Osteocyte (in vitro differentiated cells): ENCODE results near the gene RELL1. TPM values are rescaled to one million over a fixed set of nuclear protein-coding genes. Genes with fewer than 3 reads are reported as not detected.

ENCODE experiments used
- DNase-seq: peaks from one replicate; pipeline ENCODE4 v3.0.0; 2021; ENCODE audit warnings: mixed read lengths; ENCODE audit not compliant: unreplicated experiment; ENCODE audit errors: extremely low spot score
- H3K27ac Mint-ChIP-seq: one replicate; pipeline ENCODE4 v1.8.0; 2021; ENCODE audit warnings: mild to moderate bottlenecking, mixed read lengths; ENCODE audit not compliant: unreplicated experiment
- H3K27me3 Mint-ChIP-seq: one replicate; pipeline ENCODE4 v1.8.0; 2021; ENCODE audit warnings: mixed read lengths; ENCODE audit not compliant: unreplicated experiment
- H3K36me3 Mint-ChIP-seq: one replicate; pipeline ENCODE4 v1.8.0; 2021; ENCODE audit warnings: mixed read lengths; ENCODE audit not compliant: unreplicated experiment
- H3K4me1 Mint-ChIP-seq: one replicate; pipeline ENCODE4 v1.8.0; 2021; ENCODE audit warnings: mixed read lengths; ENCODE audit not compliant: unreplicated experiment
- H3K4me3 Mint-ChIP-seq: one replicate; pipeline ENCODE4 v1.8.0; 2021; ENCODE audit warnings: mild to moderate bottlenecking, moderate library complexity, mixed read lengths; ENCODE audit not compliant: unreplicated experiment
- H3K9me3 Mint-ChIP-seq: one replicate; pipeline ENCODE4 v1.8.0; 2021; ENCODE audit warnings: mixed read lengths; ENCODE audit not compliant: unreplicated experiment
- CTCF ChIP-seq: fragments of 200-600 bp; sonication (generic); IDR thresholded peaks from 2 replicates; pipeline ENCODE4 v1.5.0; 2021; ENCODE audit warnings: antibody characterized with exemption, mild to moderate bottlenecking, moderate library complexity
- total RNA-seq: library from RNA; stranded (reverse); gene quantifications from 2 replicates; pipeline ENCODE4 v1.2.1, GENCODE V29; 2021

The RELL1 gene
- total RNA-seq, 1 donor from 2014 or later, result 15.6 TPM

- Mint-ChIP-seq H3K27ac (no peak overlapping the region), H3K9me3 (peaks cover 19% of the 10 kb centered on the region), H3K4me1 (peaks cover 6% of the 10 kb centered on the region), H3K27me3 (no peaks in the 10 kb centered on the region), H3K36me3 (peaks cover 4% of the 10 kb centered on the region), H3K4me3 (no peak overlapping the region)
- TF ChIP-seq CTCF, result no peak
- DNase-seq, result no peak
Measured at GRCh38 chr4:37656649-37657048, 29.5 kb downstream of the RELL1 start.

- no peak overlapping the region for H3K27ac Mint-ChIP-seq
- peaks cover under 1% of the 10 kb centered on the region for H3K4me1 Mint-ChIP-seq
- peaks cover 19% of the 10 kb centered on the region for H3K9me3 Mint-ChIP-seq
- no peak for TF ChIP-seq CTCF
- peaks cover 4% of the 10 kb centered on the region for H3K36me3 Mint-ChIP-seq
- no peak for DNase-seq
- H3K4me3 Mint-ChIP-seq, result no peak overlapping the region
- no peaks in the 10 kb centered on the region for H3K27me3 Mint-ChIP-seq
Measured at GRCh38 chr4:37653601-37654000, 32.6 kb downstream of the RELL1 start.

DNA sequence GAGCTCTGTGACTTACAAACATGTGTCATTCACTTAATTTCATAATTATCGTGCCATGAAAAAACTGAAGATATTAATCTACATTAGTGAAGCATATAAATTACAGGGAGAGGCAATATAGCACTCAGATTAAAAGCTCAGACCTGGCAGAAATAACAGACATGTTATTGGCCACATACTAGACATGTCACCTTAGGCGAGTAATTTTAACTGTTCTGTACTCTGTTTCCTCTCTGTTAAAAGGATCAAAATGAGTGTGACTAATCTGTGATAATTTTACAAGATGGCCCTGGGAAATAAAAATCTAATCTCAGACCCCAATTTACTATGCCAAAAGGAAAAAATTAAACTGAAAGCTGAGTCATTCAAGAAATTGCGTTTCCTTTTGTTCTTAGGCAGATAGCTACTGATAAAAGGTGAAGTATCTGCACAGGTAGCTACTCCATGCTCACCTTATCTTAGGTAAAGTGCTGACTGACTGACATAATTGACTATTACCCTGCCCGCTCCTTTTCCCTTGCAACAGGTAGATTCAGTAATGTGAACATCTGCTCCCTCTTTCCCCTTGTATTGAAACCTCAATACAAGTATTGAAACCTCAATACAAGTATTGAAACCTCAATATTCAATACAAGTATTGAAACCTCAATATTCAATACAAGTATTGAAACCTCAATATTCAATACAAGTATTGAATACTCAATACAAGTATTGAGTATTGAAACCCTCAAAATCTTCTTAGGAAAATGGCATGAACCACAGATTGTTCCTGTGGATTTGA lies 33.2 kb downstream of the RELL1 start:
- H3K27ac Mint-ChIP-seq, result no peak overlapping the region
- peaks cover 7% of the 10 kb centered on the region for H3K4me1 Mint-ChIP-seq
- no peak overlapping the region for H3K4me3 Mint-ChIP-seq
- no peaks in the 10 kb centered on the region for H3K27me3 Mint-ChIP-seq
- peaks cover 19% of the 10 kb centered on the region for H3K9me3 Mint-ChIP-seq
- no peak for DNase-seq
- no peak for TF ChIP-seq CTCF
- peaks cover 4% of the 10 kb centered on the region for H3K36me3 Mint-ChIP-seq

DNA sequence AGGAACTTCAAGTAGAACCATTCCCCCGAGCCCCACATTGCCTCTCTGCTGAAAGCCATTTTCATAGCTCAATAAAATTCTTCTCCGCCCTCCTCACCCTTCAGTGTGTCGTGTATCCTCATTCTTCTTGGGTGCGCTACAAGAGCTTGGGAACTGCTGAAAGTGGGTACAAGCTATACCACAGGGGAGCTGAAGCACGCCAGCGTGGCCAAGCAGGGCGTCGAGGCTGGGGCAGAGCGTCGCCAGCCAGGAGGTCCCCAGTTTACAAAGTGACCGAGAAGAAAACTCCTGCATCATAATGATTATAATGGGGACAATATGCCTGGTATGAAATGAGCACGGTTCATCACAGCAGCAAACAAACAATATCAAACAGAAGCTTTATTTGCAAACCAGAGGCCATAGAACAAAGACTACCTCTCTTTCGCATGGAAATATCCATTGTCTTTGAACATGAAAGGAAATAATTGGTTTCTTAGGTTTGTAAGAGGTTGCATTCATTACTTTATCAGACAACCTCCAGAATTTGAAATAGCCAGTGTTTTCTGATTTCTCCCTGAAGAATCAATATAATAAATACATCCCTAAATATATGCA lies 34.3 kb downstream of the RELL1 start:
- TF ChIP-seq CTCF, result no peak
- H3K27ac Mint-ChIP-seq, result no peak overlapping the region
- no peaks in the 10 kb centered on the region for H3K27me3 Mint-ChIP-seq

DNA sequence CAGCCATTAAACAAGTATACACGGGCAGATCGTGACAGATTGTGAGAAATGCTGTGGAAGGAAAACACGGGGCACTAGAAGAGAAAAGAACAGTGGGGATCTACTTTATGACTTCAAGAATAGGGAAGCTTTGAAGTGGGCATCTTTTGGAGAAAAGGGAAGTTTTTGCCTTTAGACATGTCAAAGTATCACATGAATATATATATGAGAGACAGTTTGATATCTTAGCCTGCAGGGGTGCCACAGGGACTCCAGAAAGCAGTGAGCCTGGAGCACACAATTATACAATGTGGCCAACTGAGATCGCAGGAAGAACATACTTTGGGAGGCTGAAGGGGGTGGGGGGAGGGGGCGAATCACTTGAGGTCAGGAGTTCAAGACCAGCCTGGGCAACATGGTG lies 35.7 kb downstream of the RELL1 start:
- peaks cover 10% of the 10 kb centered on the region for H3K4me1 Mint-ChIP-seq
- peaks cover 5% of the 10 kb centered on the region for H3K9me3 Mint-ChIP-seq
- no peak for TF ChIP-seq CTCF
- DNase-seq, result no peak
- H3K27me3 Mint-ChIP-seq, result no peaks in the 10 kb centered on the region
- no peak overlapping the region for H3K4me3 Mint-ChIP-seq
- peaks cover 10% of the 10 kb centered on the region for H3K36me3 Mint-ChIP-seq
- no peak overlapping the region for H3K27ac Mint-ChIP-seq

More for the DNA sequence above, 34.3 kb downstream of the RELL1 start:
- no peak for DNase-seq
- H3K4me3 Mint-ChIP-seq, result no peak overlapping the region
- peaks cover 6% of the 10 kb centered on the region for H3K36me3 Mint-ChIP-seq
- H3K9me3 Mint-ChIP-seq, result peaks cover 13% of the 10 kb centered on the region
- H3K4me1 Mint-ChIP-seq, result peaks cover 10% of the 10 kb centered on the region
